Astrocyte (in vitro differentiated cells and primary cell): ENCODE results near the gene TRIM59.

ENCODE experiments used
- EZH2 ChIP-seq: IDR thresholded peaks from 2 replicates; pipeline ENCODE4 v1.6.1; 2012; ENCODE audit warnings: mild to moderate bottlenecking, low read length, inconsistent platforms; ENCODE audit not compliant: insufficient read depth
- TF ChIP-seq, protein P1 (sequence below): IDR thresholded peaks from 2 replicates; pipeline ENCODE4 v1.5.1; 2011; ENCODE audit warnings: low read depth, mild to moderate bottlenecking, inconsistent platforms, low read length, moderate library complexity; ENCODE audit not compliant: insufficient read depth

DNA sequence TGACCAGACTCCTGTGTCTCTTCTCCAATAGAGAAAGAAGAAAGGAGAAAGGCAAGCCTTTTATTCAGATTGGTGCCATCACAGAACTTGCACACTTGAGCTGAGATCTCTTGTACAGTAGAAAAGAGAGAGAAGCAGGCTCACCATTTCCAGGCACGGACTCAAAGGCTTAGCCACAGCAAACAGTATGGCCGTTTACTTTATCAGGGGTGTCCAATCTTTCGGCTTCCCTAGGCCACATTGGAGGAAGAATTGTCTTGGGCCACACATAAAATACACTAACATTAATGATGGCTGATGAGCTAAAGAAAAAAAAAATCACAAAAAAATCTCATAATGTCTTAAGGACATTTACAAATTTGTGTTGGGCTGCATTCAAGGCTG lies 55.6 kb downstream of the TRIM59 start:
- TF ChIP-seq, protein P1, sequence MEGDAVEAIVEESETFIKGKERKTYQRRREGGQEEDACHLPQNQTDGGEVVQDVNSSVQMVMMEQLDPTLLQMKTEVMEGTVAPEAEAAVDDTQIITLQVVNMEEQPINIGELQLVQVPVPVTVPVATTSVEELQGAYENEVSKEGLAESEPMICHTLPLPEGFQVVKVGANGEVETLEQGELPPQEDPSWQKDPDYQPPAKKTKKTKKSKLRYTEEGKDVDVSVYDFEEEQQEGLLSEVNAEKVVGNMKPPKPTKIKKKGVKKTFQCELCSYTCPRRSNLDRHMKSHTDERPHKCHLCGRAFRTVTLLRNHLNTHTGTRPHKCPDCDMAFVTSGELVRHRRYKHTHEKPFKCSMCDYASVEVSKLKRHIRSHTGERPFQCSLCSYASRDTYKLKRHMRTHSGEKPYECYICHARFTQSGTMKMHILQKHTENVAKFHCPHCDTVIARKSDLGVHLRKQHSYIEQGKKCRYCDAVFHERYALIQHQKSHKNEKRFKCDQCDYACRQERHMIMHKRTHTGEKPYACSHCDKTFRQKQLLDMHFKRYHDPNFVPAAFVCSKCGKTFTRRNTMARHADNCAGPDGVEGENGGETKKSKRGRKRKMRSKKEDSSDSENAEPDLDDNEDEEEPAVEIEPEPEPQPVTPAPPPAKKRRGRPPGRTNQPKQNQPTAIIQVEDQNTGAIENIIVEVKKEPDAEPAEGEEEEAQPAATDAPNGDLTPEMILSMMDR: no peak
- no peak for TF ChIP-seq EZH2
